HUDEP-2 (cell line): Measurements from ENCODE around the gene LRIG3.

Source experiments
- DNase-seq, 76 experiments: peaks; one replicate each; lab custom pipeline; 2025; ENCODE audit not compliant: unreplicated experiment in 76 of 76; lab: John Stamatoyannopoulos, UW

The LRIG3 gene

DNA sequence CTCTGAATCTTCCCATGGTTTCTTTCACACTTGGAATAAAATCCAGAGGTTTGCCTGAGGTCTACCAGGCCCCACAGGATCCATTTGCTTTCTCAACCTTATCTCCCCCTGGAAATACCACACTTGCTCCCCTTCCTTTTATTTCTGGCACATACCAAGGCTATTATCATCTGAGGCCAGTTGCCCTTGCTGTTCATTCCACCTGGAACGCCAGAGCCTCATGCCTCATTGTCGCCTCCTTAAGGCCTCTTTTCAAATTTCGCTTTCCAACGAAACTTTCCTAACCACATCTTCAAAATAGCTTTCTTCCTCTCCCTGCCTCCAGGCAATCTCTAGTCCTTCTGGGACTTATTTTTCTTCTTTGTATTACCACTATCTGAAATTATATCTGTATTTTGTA is 11.2 kb upstream of the LRIG3 start:
- DNase-seq: no peak

DNA sequence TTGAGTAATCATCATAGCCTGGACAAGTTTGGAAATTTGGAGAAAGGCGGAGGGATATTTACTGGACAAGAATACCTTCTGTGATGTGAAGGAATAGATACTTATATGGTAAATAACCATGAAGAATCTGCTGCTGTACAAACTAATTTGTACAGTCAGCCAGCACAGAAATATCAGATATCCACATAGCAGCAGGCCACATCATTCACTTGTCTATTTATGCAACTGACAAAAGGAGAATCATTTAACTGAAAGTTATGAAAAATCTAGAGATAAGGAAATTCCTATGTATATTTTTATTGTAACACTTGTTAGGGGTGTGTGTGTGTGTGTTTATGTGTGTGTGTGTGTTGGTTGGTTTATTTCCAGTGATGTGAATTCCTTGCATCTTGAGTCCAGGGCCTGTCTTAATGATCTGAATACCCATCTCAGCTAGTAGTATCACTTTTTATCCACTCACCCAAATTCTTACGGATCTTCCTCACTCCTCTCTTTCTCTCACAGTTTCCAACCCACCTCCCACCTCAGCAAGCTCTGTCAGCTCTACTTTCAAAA is 10.5 kb upstream of the LRIG3 start:
- no peak for DNase-seq

DNA sequence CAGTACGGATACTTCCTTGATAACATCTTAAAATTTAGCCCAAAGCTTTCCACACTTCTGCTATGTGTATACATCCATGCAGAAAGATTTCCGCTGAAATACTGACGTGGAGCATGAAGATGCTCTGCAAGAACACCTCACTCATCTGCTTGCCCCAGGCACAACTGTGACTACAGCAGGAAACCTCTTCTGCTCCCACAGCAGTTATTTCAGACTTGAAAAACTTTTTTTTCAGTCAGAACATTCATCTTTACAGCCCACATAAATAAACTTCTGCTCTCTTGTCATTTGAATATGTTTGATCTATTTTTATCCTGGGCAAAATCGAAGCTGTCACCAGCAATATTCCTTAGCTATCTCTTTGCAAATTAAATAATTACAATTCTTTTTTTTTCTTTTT is 6.8 kb upstream of the LRIG3 start:
- DNase-seq: no peak

DNA sequence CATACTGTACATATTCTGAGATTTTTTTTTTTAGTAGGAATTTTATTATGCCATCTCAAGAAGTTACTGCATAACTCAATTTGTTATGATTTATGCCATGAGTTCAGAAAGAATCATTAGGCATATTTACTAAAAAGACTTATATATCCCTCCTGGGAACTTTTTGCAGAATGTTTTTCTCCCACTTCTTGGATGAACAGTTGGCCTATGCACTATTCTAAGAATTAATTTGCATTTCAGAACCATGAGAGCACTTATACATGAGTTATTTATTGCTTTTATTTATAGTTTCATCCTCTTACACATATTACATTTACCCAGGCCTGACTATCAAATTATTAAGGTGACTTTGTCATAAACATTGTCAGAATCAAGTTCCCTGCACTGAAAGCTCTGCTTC is 6.3 kb upstream of the LRIG3 start:
- no peak for DNase-seq

DNA sequence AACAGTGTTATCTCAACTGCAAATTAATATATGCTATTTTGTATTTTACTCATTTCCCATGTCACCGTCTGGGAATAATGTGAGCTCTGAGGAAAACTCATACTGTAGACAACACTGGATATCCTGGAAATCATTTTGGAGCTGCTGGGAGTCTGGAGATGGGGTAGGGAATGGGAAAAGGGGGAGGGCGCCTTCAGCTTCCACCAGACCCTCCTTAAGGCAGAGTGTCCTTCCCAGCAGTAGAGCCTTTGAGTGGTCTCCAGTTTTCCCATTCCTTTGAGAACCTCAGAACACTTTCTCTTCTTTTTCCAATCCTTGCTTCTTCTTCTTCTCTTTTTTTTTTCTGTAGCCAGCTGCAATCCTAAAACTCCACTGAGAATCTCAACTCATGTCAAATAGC is 5.4 kb upstream of the LRIG3 start:
- DNase-seq: peak in 1 of 76 experiments; percentile 16

DNA sequence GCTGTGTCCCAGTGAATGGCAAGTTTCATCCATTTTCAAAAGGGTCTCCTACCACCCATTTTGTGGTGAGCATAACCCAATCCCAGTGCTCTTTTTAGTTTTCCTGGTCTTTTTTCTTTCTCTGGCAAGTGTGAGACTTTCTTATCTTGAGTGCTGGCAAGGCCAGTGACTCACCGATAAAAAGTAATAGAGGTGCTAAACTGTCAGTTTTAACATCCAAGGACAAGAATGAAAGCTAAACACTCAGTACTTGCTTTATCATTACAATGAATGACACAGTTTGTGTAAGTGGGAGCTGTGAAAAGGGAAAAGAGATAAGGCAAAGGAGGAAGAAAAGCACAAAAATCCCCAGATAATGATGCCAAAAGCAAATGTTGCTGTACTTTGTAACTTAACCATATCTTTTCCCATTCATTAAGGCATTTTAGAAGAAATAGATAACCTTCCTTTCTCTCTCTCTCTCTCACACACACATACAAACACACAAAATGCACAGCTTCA is 4.9 kb upstream of the LRIG3 start:
- peak in 39 of 76 experiments; percentile 11 to 88 (median 61) for DNase-seq

DNA sequence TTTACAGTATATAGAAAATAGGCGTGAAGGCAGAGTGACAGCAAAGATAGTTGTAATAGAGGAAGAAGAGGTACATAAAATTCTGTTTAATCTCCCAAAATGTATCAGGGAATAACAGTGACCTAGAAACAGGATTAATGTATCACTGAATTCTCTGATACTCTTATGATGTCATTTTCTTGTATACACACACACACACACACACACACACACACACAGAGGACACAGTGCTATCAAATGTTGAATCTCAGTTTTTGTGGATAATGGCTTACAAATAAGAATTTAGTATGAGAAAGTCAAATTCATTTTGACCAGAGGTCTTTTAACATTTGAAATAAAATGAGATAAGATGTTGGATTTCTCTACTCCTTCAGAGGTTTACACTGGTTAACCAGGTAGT is 4.3 kb upstream of the LRIG3 start:
- peak in 1 of 76 experiments; percentile 14 for DNase-seq

DNA sequence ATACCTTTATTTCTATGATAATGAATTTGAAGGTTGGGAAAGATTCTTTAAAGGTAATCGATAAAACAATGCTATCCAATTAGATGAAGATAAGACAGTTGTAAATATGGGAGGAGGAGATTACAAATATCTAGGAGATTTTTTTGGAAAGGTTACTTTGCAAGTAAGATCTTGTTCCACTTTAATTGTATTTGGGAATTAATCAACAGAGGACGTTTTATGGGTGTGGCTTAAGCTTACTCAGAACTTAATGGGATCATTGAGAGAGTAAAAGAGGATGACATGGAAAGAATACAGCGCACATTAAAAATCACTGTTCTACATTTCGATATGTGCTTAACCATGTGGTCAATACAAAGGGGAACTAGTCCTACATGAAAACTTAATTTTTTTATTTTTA is 3.5 kb upstream of the LRIG3 start:
- DNase-seq: no peak

DNA sequence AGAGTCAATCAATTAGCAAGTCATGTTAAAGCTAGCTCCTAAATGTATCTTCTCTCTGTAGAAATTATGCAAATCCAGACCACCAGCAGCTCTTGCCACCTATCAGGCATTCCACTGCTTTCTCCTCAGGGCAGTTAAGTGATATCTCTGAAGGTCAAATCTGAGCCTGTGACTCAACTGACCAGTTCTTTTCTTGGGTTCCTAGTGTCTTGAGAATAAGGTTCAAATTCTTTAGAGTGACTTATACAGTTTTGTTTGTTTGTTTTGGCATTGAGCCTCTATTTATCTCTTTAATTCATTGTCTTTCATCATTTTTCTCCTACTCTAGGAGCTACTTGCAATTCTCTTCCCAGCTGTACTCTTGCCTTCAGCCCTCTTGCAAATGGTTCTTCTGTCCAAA is 2.5 kb upstream of the LRIG3 start:
- no peak for DNase-seq

DNA sequence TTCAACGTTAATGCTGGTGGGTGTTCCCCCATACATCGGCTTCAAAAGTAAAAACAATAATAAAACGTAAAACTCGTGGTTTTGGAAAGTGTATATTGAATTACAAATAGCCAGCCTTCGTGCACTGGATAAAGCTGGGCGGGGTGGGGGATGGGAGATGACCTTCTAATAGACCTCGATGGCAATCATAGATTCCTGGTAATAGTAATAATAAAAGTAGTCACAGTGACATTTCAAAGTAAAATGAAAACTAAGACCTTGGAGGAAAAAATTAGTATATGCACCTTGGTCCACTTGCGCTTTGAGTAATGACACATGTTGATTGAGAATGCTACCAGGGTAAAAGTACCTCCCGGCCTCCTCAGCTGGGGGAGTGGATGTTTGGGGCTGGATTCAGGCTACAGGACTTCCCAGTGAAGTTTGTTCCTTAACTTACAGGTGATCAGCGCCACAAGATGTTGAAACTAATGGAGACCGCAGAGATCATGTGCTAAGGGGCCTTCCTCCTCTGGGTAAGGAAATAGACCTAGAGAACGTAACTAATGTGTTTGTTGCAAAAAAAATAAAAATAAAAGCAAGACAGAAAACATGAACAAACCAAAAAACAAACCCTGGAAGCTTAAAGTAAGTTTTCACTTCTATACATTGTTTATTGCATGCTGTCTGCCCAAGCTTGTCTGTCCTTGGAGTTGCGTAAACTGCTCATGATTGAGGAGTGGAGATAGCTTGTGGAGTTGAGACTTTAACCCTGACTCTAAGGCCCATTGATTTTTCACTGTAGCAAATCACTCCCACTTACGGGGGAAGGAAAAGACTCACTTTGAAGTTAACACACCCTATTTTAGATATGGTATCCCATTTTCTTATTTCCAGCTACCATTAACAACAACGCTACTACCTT is 907 bp upstream of the LRIG3 start:
- DNase-seq: no peak

DNA sequence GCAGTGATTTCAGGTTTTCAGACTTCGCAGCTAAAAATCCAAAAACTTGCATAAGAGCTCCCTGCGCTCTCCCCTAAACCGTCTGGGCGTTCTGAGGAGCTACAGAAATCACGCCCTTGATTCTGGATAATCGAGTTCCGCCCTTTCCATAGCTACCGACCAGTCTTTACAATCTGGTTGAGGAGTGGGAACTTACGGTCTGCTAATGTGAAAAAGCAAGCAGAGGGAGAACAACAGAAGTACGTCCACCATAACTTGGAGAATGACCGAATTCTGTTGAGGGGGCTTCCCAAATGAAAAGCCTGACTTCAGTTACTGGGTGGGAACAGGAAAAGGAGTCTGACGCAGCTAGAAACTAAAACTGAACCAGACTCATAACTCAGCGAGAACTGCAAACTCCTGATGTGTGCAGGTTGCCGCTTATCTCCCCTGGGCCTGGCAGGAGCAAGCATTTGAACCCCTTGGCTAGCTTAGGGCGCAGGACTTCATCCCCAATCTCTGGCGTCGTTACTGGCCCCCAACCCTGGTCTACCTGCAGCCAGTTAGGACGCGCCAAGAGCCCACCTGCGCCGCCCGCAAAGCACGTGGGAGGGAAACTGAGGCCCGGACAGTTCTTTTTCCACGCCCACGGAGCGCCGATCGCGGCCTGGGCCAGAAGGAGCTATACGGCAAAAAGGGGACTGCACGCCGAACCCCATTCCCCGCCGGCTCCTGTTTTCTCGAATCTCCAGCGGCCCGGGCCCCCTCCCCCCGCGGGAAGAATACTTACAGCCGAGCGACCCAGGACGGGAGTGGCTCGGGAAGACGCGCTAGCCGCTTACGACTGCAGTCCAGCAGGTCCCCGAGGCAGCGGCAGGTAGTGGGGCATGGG is 838 bp downstream of the LRIG3 start:
- DNase-seq: peak in 16 of 76 experiments; percentile 4 to 43 (median 19)

DNA sequence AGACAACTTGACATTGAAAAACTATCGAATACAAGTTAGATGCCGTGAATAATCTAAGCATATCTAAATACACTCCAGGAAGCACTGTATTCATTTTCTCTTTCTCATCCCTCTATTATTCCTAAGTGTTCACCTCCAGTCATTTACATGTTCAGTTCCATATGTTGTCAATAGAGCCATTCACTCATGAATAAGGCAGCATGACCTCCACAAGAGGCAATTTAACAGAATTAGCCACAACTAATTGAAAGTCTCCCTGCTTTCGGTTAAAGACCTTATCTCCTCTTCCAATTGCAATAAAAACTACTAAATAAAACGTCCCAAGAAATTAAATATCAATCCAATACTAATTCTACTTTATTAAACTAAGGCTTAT is 1.8 kb downstream of the LRIG3 start:
- no peak for DNase-seq

DNA sequence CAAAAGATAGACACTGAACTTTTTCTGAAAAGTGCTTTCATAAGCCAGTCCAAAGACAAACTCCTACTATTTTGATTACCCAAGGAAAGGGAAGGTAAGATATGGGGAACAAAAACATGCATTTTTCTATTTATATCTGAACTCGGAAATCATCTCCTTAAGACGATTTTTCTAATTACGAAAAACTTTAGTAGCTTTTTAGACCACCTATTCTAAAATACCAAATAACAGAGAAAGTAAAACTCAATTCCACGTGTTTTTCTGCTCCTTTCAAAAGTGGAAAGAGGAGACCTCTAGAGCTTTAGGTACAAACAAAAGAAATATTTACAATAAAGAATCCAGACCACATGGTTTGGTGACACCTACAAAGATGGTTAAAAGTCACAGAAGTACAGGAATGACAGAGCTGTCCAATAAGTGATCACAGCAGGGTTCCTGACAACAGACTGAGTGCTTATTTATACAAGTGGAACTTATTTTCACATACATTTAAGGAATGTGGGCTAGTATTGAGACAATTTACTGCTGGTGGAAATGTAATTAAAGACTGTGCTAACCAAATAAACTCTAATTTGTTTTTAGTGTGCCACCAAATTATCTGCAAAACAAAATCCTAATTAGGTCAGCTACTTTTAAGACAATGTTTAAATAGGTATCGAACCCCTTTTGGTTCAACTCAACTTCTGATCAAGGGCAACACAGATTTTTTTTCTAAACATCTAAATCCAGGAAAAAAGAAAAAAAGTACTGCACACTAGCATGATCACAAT is 2.4 kb downstream of the LRIG3 start:
- DNase-seq: no peak

DNA sequence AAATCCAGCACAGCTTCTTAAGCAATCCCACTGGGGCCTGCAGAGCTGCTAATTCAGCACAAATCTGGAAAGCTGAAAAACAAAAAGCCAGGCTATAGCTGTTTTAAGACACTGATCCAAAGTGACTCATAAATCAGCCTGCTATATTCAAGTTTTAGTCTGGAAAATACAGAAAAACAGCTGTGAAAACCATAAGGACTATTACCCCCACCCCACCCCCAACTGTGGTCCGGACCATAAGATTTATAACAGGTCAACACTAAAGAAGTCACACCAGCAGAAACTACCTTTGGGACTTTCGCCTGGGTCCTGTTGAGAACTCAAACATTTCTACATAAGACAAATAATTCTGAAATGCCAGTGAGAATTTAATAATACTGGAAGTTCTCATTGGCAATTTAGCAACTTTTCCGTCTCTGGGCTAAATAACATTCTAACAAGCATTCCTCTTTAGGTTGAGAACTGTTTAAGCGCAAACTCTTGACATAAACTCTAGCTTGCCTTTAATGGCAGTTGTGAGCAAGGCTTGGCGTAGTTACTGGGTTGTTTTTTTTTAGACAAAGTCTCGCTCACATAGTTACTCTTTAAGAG is 3.3 kb downstream of the LRIG3 start:
- DNase-seq: no peak

DNA sequence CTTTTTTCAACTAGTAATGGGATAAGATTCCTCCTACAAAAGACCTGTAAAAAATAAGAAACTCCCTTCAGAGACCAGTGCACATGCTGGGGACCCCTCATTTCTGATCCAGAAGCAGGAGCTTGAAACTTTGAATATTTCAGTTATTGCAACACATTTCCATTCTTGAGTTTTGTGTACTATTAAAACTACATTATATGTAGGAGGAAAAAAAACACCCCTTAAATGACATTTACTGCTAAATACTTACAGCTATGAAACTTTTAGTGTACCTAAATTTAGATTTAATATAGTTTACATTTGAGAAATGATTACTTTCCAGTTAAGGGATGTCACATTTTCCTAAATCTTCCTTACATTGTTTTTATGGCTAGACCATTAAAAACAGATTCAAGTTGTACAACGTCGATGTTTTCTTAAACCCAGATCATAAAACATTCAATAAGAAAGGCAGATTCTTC is 4.1 kb downstream of the LRIG3 start:
- DNase-seq: no peak

DNA sequence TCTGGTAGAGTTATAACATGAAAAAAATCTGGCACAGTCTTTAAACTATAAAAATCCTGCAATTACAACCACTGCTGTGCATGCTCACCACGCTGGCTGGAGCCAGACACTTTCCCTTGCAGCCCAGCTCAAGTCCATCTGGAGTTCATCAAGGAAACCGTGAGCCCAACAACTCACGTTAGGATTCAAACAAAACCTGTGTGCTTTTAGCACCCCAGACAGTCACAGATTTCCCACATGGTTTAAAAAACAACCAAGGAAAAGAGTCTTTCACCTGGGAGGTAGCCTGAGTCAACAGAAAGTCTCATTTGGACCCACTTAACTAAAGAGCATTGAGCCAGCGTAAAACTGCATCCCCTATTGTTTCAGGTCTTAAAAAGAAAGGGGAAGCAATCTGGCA is 4.7 kb downstream of the LRIG3 start:
- DNase-seq: no peak

DNA sequence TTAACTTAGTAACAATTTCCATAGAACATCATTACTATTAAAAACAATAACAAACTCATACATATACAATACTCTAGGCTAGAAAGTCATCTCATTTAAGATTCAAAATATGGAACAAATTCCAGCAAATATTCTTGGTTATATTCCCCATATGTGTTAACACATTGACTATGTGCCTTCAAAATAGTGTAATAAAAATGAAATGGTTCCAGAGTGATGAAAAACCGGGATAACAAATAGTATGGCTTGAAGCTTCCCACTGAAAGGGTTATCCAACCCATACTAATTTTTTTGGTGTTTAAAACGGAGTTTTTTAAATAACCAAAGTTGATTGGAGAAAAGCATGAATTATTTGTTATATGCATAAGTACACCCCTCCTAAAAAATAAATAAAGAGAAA is 5.3 kb downstream of the LRIG3 start:
- DNase-seq: no peak

DNA sequence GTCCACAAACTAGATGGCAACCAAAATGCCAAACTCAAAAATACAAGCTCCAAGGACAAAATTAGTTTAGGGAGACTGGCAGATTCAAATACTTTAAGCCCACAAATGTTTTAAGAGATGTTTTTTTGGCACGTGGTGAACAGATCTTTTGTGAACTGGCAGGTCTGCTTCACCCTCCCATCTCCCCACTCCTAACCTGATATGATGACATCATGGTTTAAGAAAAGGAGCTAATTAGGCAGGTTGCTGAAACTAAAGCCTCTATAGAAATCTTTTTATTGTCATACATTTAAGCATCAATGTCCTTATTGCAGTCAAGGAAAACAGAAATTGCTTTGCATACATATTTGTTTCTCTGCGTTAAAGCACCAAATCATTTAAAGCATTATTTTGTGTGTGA is 5.8 kb downstream of the LRIG3 start:
- no peak for DNase-seq

DNA sequence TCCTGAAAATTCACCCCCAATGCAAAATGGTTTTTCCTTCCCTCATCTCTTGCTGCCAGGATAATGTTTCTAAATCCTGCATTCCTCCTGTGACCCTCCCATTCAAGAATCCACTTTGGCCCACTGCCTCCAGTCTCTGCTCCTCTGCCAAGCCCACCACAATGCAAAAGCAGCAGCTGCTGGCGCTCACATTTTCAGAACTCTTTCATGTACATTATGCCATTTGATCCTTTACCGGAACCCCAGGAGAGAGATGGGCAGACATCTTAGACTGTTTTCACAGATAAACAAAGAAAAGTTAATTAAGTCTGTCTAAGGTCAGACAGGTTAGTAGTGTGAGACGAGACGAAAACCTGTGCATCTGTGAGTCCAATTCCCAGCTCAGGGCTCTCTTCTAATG is 12.9 kb downstream of the LRIG3 start:
- no peak for DNase-seq

DNA sequence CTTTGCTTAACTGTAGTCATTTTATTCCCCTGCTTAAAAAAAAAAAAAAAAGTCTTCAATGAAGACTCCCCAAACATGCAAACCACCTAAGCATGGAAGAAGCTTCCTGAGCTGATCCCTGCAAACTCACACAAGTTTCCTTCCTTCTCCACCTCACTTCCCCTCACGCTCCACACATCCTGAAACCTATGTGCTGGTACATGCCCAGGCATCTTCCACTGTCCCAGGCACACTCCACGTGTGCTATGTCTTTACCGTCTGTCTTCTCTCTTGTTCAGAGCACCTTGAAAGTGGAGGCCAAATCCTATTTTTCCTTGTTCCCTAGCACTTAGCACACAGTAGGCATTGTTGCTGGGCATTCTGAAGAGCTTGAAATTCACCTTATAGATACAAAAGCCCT is 13.4 kb downstream of the LRIG3 start:
- no peak for DNase-seq
